H9 (cell line): ENCODE results near the gene SYNC. TPM values are rescaled to one million over a fixed set of nuclear protein-coding genes. Genes with fewer than 3 reads are reported as not detected.

Experiments
- DNase-seq: peaks from one replicate; pipeline ENCODE4 v3.0.0-alpha.2; 2017
- H2AFZ ChIP-seq: one replicate; pipeline ENCODE4 v1.6.1; 2013; ENCODE audit warnings: mild to moderate bottlenecking, low read length, control low read depth, moderate library complexity
- H2AK5ac ChIP-seq: 2 replicates; pipeline ENCODE4 v1.6.1; 2013; ENCODE audit warnings: low read length, control low read depth, mixed read lengths; ENCODE audit not compliant: insufficient read length
- H2BK120ac ChIP-seq: one replicate; pipeline ENCODE4 v1.6.1; 2013; ENCODE audit warnings: low read depth, mild to moderate bottlenecking, low read length, control low read depth, inconsistent platforms; ENCODE audit not compliant: poor library complexity, severe bottlenecking
- H2BK12ac ChIP-seq: 2 replicates; pipeline ENCODE4 v1.6.1; 2013; ENCODE audit warnings: low read length, control low read depth, mixed read lengths, low read depth; ENCODE audit not compliant: insufficient read length
- H2BK15ac ChIP-seq: 2 replicates; pipeline ENCODE4 v1.6.1; 2013; ENCODE audit warnings: low read depth, low read length, control low read depth
- H2BK20ac ChIP-seq: one replicate; pipeline ENCODE4 v1.6.1; 2013; ENCODE audit warnings: low read depth, mild to moderate bottlenecking, low read length, control low read depth, inconsistent platforms; ENCODE audit not compliant: poor library complexity, severe bottlenecking
- H2BK5ac ChIP-seq: 2 replicates; pipeline ENCODE4 v1.6.1; 2013; ENCODE audit warnings: low read length, control low read depth, mixed read lengths; ENCODE audit not compliant: insufficient read length
- H3K14ac ChIP-seq: 2 replicates; pipeline ENCODE4 v1.6.1; 2013; ENCODE audit warnings: low read length, control low read depth; ENCODE audit not compliant: insufficient read depth
- H3K18ac ChIP-seq: 2 replicates; pipeline ENCODE4 v1.6.1; 2013; ENCODE audit warnings: low read depth, mild to moderate bottlenecking, mixed read lengths, low read length, control low read depth; ENCODE audit not compliant: insufficient read length
- H3K23ac ChIP-seq: 2 replicates; pipeline ENCODE4 v1.6.1; 2013; ENCODE audit warnings: low read length, control low read depth, mixed read lengths, low read depth; ENCODE audit not compliant: insufficient read length
- H3K23me2 ChIP-seq: 2 replicates; pipeline ENCODE4 v1.6.1; 2013; ENCODE audit warnings: low read depth, mild to moderate bottlenecking, mixed read lengths, low read length, control low read depth; ENCODE audit not compliant: insufficient read length, poor library complexity, severe bottlenecking
- H3K27ac ChIP-seq: 2 replicates; pipeline ENCODE4 v1.5.1; 2013; ENCODE audit warnings: low read length, control low read depth, mixed read lengths, low read depth; ENCODE audit not compliant: insufficient read length
- H3K27me3 ChIP-seq: 2 replicates; pipeline ENCODE4 v1.6.1; 2013; ENCODE audit warnings: low read length, control low read depth, inconsistent platforms; ENCODE audit not compliant: insufficient read depth
- H3K4ac ChIP-seq: 2 replicates; pipeline ENCODE4 v1.6.1; 2013; ENCODE audit warnings: low read depth, mild to moderate bottlenecking, control low read depth, inconsistent platforms, low read length, moderate library complexity
- H3K4me1 ChIP-seq: 2 replicates; pipeline ENCODE4 v1.6.1; 2013; ENCODE audit warnings: low read length, control low read depth, inconsistent platforms; ENCODE audit not compliant: insufficient read depth
- H3K4me2 ChIP-seq: 2 replicates; pipeline ENCODE4 v1.6.1; 2013; ENCODE audit warnings: low read length, control low read depth, mixed read lengths; ENCODE audit not compliant: insufficient read length, insufficient read depth
- H3K56ac ChIP-seq: 2 replicates; pipeline ENCODE4 v1.6.1; 2013; ENCODE audit warnings: low read depth, mild to moderate bottlenecking, mixed read lengths, low read length, control low read depth; ENCODE audit not compliant: insufficient read length
- H3K79me1 ChIP-seq: 2 replicates; pipeline ENCODE4 v1.6.1; 2013; ENCODE audit warnings: low read depth, mild to moderate bottlenecking, moderate library complexity, low read length, control low read depth, inconsistent platforms; ENCODE audit not compliant: insufficient read depth, poor library complexity, severe bottlenecking
- H3K79me2 ChIP-seq: 2 replicates; pipeline ENCODE4 v1.6.1; 2013; ENCODE audit warnings: low read length, control low read depth, inconsistent platforms; ENCODE audit not compliant: insufficient read depth
- H3K9ac ChIP-seq: 2 replicates; pipeline ENCODE4 v1.6.1; 2013; ENCODE audit warnings: low read length, control low read depth, mixed read lengths; ENCODE audit not compliant: insufficient read length; ENCODE audit errors: extremely low read depth
- H3K9me3 ChIP-seq: one replicate; pipeline ENCODE4 v1.6.1; 2013; ENCODE audit warnings: low read depth, low read length, inconsistent platforms; ENCODE audit not compliant: control insufficient read depth
- H3T11ph ChIP-seq: one replicate; pipeline ENCODE4 v1.6.1; 2013; ENCODE audit warnings: mild to moderate bottlenecking, low read length, control low read depth, inconsistent platforms
- H4K20me1 ChIP-seq: one replicate; pipeline ENCODE4 v1.6.1; 2013; ENCODE audit not compliant: control insufficient read depth, insufficient read length, insufficient read depth
- H4K5ac ChIP-seq: 2 replicates; pipeline ENCODE4 v1.6.1; 2013; ENCODE audit warnings: low read depth, mild to moderate bottlenecking, mixed read lengths, low read length, control low read depth; ENCODE audit not compliant: insufficient read length
- H4K8ac ChIP-seq: replicated peaks from 2 replicates; pipeline ENCODE4 v1.6.1; 2013; ENCODE audit warnings: low read length, control low read depth, mixed read lengths, low read depth; ENCODE audit not compliant: insufficient read length
- H4K91ac ChIP-seq: 2 replicates; pipeline ENCODE4 v1.6.1; 2013; ENCODE audit warnings: low read depth, mild to moderate bottlenecking, moderate library complexity, mixed read lengths, low read length, control low read depth; ENCODE audit not compliant: insufficient read length
- H3K27ac Mint-ChIP-seq, 3 experiments: 2 replicates in 2 of 3; 3 replicates in 1 of 3; pipeline ENCODE4 v1.8.0; 2020 to 2021; ENCODE audit warnings: mixed read lengths in 3 of 3, mild to moderate bottlenecking in 1 of 3, moderate library complexity in 1 of 3
- H3K27me3 Mint-ChIP-seq: 2 replicates; pipeline ENCODE4 v1.8.0; 2021; ENCODE audit warnings: low read depth, mild to moderate bottlenecking, moderate library complexity, mixed read lengths
- H3K36me3 Mint-ChIP-seq, 3 experiments: 2 replicates in 2 of 3; 3 replicates in 1 of 3; pipeline ENCODE4 v1.8.0; 2020 to 2021; ENCODE audit warnings: low read depth in 3 of 3, mixed read lengths in 3 of 3; ENCODE audit not compliant: insufficient read depth in 1 of 3
- H3K4me1 Mint-ChIP-seq, 2 experiments: 2 replicates each; pipeline ENCODE4 v1.8.0; 2020; ENCODE audit warnings: mixed read lengths in 2 of 2
- H3K4me3 Mint-ChIP-seq, 2 experiments: 2 replicates in 1 of 2; 3 replicates in 1 of 2; pipeline ENCODE4 v1.8.0; 2020 to 2021; ENCODE audit warnings: mild to moderate bottlenecking in 2 of 2, mixed read lengths in 2 of 2, moderate library complexity in 1 of 2
- H3K9me3 Mint-ChIP-seq, 2 experiments: 2 replicates in 1 of 2; 3 replicates in 1 of 2; pipeline ENCODE4 v1.8.0; 2020; ENCODE audit warnings: mild to moderate bottlenecking in 2 of 2, mixed read lengths in 2 of 2, moderate library complexity in 1 of 2
- CTCF ChIP-seq: fragments of 200-600 bp; sonication (generic); conservative IDR thresholded peaks from 3 replicates; pipeline ENCODE4 v1.8.0; 2021; ENCODE audit warnings: antibody characterized with exemption, mild to moderate bottlenecking
- WGBS: extraction: QIAGEN DNeasy Blood & Tissue Kit; methylation state at CpG from one replicate; pipeline ENCODE4 v1.1.7; 2013; ENCODE audit warnings: missing lambda C conversion rate, low lambda C conversion rate, mixed read lengths; ENCODE audit not compliant: insufficient read length; ENCODE audit errors: extremely low coverage; 5-methylcytosine and 5-hydroxymethylcytosine counted together
- total RNA-seq: library from RNA; stranded (reverse); gene quantifications from 2 replicates; pipeline ENCODE4 v1.2.1, GENCODE V29; 2021

The SYNC gene
- total RNA-seq, 1 experiment from 2014 or later = 0.15 TPM

GRCh38 chr1:32718036-32718435 is 15.5 kb upstream of the SYNC start:
- Histone ChIP-seq H2BK5ac (no peak overlapping the region), H2BK15ac (no peak overlapping the region), H4K5ac (no peak overlapping the region), H3K4ac (no peak overlapping the region), H3K27me3 (no peaks in the 10 kb centered on the region), H4K20me1 (no peaks in the 10 kb centered on the region), H4K8ac (no peak overlapping the region), H2BK20ac (no peak overlapping the region), H3K14ac (no peak overlapping the region), H3K56ac (no peak overlapping the region), H3K79me2 (no peaks in the 10 kb centered on the region), H4K91ac (no peak overlapping the region), H3K23me2 (no peaks in the 10 kb centered on the region), H3K79me1 (no peaks in the 10 kb centered on the region), H3K18ac (no peak overlapping the region), H3K9me3 (no peaks in the 10 kb centered on the region), H3K27ac (no peak overlapping the region), H3K23ac (no peak overlapping the region), H3T11ph (no peak overlapping the region), H2AK5ac (no peak overlapping the region), H3K9ac (no peak overlapping the region), H2AFZ (no peak overlapping the region), H3K4me1 (peaks cover under 1% of the 10 kb centered on the region; the same call in 1 of the 2 replicates), H3K4me2 (no peak overlapping the region), H2BK12ac (no peak overlapping the region), H2BK120ac (no peak overlapping the region)
- H3K4me3 Mint-ChIP-seq = 0 out of 5 replicates have a peak overlapping the region, but pooled peaks of 1 of the 2 experiments have one; percentile 17
- no peaks in the 10 kb centered on the region for H3K36me3 Mint-ChIP-seq
- no peaks in the 10 kb centered on the region for H3K9me3 Mint-ChIP-seq
- no peak overlapping the region for H3K27ac Mint-ChIP-seq
- DNase-seq = no peak
- H3K4me1 Mint-ChIP-seq = peaks cover 22 to 23% of the 10 kb centered on the region in 2 experiments
- no CpG with 5 or more reads among the region's 2 CpGs for WGBS
- TF ChIP-seq CTCF = no peak
- peaks cover 16% of the 10 kb centered on the region for H3K27me3 Mint-ChIP-seq
